Stomach smooth muscle (tissue), 2 donors: ENCODE data around the gene PNMA1.

Source experiments
- H3K27ac ChIP-seq: one replicate; pipeline ENCODE4 v1.7.0; 2013; ENCODE audit warnings: mild to moderate bottlenecking, low read length, inconsistent platforms
- H3K27me3 ChIP-seq, 2 donors: one replicate each; pipeline ENCODE4 v1.7.0; 2013; ENCODE audit warnings: low read length in 2 of 2; ENCODE audit not compliant: insufficient read depth in 2 of 2, control insufficient read depth in 1 of 2
- H3K36me3 ChIP-seq, 2 donors: one replicate each; pipeline ENCODE4 v1.7.0; 2013; ENCODE audit warnings: low read length in 2 of 2; ENCODE audit not compliant: control insufficient read depth in 2 of 2, insufficient read depth in 2 of 2
- H3K4me1 ChIP-seq: one replicate; pipeline ENCODE4 v1.7.0; 2013; ENCODE audit warnings: low read length; ENCODE audit not compliant: control insufficient read depth, insufficient read depth
- H3K4me3 ChIP-seq, 2 donors: one replicate each; pipeline ENCODE4 v1.7.0; 2013; ENCODE audit warnings: low read length in 2 of 2
- H3K9ac ChIP-seq, 2 donors: one replicate each; pipeline ENCODE4 v1.7.0; 2013; ENCODE audit warnings: low read length in 2 of 2, mild to moderate bottlenecking in 1 of 2
- H3K9me3 ChIP-seq, 2 donors: one replicate each; pipeline ENCODE4 v1.7.0; 2013; ENCODE audit warnings: low read length in 2 of 2; ENCODE audit not compliant: control insufficient read depth in 2 of 2
- donor health status: healthy.
- donor health status: Pancreatic carcinoma.

Gene PNMA1

DNA sequence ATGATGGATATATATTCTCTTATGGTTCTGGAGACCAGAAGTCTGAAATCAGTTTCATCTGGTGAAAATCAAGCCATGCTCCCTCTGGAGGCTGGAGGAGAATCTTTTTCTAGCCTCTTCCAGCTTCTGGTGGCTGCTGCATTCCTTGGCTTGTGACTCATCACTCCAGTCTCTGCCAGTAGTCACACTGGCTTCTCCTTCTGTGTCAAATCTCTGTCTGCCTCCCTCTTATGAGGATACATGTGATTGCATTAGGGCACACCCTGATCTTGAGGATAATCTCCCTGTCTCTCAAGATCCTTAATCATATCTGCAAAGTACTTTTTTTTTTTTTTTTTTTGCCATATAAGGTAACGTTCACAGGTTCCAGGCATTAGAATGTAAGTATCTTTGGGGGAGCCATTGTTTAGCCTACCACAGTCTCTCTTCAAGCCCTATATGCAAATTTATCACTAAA is 51.7 kb downstream of the PNMA1 start:
- H3K36me3 ChIP-seq: peaks cover 5 to 8% of the 10 kb centered on the region in 2 donors
- H3K4me1 ChIP-seq: no peaks in the 10 kb centered on the region
- no peaks in the 10 kb centered on the region for H3K9me3 ChIP-seq
- H3K27me3 ChIP-seq: no peaks in the 10 kb centered on the region
- H3K27ac ChIP-seq: no peak overlapping the region
- H3K4me3 ChIP-seq: no peak overlapping the region
- H3K9ac ChIP-seq: no peak overlapping the region

DNA sequence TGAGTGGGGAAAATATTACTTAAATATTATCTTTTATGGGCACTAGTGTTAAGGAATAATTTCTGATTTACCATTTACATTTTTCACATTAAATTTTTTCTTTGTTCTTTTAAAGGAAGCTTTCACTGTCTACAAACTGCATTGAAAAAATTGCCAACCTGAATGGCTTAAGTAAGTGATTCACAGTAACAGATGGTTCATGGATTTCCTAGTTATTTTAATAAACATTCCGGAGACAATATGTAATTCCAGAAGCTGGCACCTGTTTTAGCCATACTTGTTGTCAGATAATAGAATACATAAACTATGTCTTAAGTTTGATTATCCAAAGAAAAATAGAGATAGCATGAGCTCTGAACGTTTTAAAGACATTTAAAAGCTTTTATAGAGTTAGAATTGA is 52.3 kb downstream of the PNMA1 start:
- H3K9me3 ChIP-seq: no peaks in the 10 kb centered on the region
- no peak overlapping the region for H3K27ac ChIP-seq
- no peak overlapping the region for H3K4me3 ChIP-seq
- H3K9ac ChIP-seq: no peak overlapping the region
- H3K36me3 ChIP-seq: peaks cover 5 to 8% of the 10 kb centered on the region in 2 donors
- H3K4me1 ChIP-seq: no peaks in the 10 kb centered on the region
- H3K27me3 ChIP-seq: no peaks in the 10 kb centered on the region
